Measurements from ENCODE around the gene IGF2BP2. TPM values are rescaled to one million over a fixed set of nuclear protein-coding genes. Genes with fewer than 3 reads are reported as not detected.
"Not testable (repeated sequence)": the region's sequence is repeated elsewhere in the genome, so short reads cannot be mapped to it uniquely, and the experiment has no call there.

Gene IGF2BP2
- total and polyA plus RNA-seq, 10 donors, result 1.1 to 21.1 (median 12.0) TPM

- Histone ChIP-seq H3K4me1 (no peaks in the 10 kb centered on the region), H3K9me3 (no peaks in the 10 kb centered on the region), H3K27ac (no peak overlapping the region), H3K36me3 (no peaks in the 10 kb centered on the region), H3K27me3 (replicated peaks in 1 of 7) (no peaks in the 10 kb centered on the region), H3K4me3 (no peak overlapping the region)
- no peak for DNase-seq
- TF ChIP-seq POLR2A (IDR thresholded peaks at IDR 0.05), result no peak
- TF ChIP-seq POLR2AphosphoS5 (IDR thresholded peaks at IDR 0.05), result no peak
- TF ChIP-seq, protein P1, sequence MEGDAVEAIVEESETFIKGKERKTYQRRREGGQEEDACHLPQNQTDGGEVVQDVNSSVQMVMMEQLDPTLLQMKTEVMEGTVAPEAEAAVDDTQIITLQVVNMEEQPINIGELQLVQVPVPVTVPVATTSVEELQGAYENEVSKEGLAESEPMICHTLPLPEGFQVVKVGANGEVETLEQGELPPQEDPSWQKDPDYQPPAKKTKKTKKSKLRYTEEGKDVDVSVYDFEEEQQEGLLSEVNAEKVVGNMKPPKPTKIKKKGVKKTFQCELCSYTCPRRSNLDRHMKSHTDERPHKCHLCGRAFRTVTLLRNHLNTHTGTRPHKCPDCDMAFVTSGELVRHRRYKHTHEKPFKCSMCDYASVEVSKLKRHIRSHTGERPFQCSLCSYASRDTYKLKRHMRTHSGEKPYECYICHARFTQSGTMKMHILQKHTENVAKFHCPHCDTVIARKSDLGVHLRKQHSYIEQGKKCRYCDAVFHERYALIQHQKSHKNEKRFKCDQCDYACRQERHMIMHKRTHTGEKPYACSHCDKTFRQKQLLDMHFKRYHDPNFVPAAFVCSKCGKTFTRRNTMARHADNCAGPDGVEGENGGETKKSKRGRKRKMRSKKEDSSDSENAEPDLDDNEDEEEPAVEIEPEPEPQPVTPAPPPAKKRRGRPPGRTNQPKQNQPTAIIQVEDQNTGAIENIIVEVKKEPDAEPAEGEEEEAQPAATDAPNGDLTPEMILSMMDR (IDR thresholded peaks at IDR 0.05 in 8 of 11, conservative IDR thresholded peaks at IDR 0.05 in 3 of 11), result no peak
- intact Hi-C loops (cut with DNase I; ENCODE audit: low total_unique reads), result no loop called here
- WGBS, 5 donors, result 88 to 96% (median 93%) methylated on average over 2 of the region's 2 CpGs
These were observed 35.7 kb downstream of the IGF2BP2 start for GRCh38 chr3:185789134-185789533.

DNA sequence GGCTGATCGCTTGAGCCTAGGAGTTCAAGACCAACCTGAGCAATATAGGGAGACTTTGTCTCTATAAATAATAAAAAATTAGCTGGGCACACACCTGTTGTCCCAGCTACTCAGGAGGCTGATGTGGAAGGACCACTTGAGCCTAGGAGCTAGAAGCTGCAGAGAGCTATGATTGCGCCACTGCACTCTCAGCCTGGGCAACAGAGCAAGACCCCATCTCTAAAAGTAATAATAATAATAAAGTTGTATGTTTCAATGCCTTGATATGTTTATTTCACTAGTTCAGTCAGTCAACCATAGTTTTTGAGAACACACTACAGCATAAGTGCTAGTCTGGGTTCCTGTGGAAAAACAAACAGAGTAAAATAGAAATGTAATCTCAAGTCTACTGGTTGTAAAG, 36.5 kb downstream of the IGF2BP2 start:
- WGBS, 5 donors, result 95 to 100% (median 98%) methylated on average over 2 of the region's 2 CpGs
- Histone ChIP-seq H3K4me3 (no peak overlapping the region), H3K9me3 (no peaks in the 10 kb centered on the region), H3K27ac (no peak overlapping the region), H3K4me1 (no peaks in the 10 kb centered on the region), H3K36me3 (no peaks in the 10 kb centered on the region), H3K27me3 (replicated peaks in 1 of 7) (no peaks in the 10 kb centered on the region)
- intact Hi-C loops (cut with DNase I; ENCODE audit: low total_unique reads), result no loop called here
- TF ChIP-seq, protein P1 (IDR thresholded peaks at IDR 0.05 in 8 of 11, conservative IDR thresholded peaks at IDR 0.05 in 3 of 11), result no peak
- TF ChIP-seq POLR2A (IDR thresholded peaks at IDR 0.05) (no peak), POLR2AphosphoS5 (IDR thresholded peaks at IDR 0.05) (no peak)
- no peak for DNase-seq

- H3K27ac ChIP-seq, result no peak overlapping the region
- no peaks in the 10 kb centered on the region for H3K27me3 ChIP-seq (replicated peaks in 1 of 7)
- WGBS, 5 donors, result 85 to 92% (median 88%) methylated on average over 20 of the region's 20 CpGs
- H3K4me1 ChIP-seq, result no peaks in the 10 kb centered on the region
- intact Hi-C loops (cut with DNase I; ENCODE audit: low total_unique reads), result no loop called here
- H3K9me3 ChIP-seq, result no peaks in the 10 kb centered on the region
- no peak overlapping the region for H3K4me3 ChIP-seq
- TF ChIP-seq POLR2A (IDR thresholded peaks at IDR 0.05), result no peak
- TF ChIP-seq, protein P1 (IDR thresholded peaks at IDR 0.05 in 8 of 11, conservative IDR thresholded peaks at IDR 0.05 in 3 of 11), result no peak
- no peak for TF ChIP-seq POLR2AphosphoS5 (IDR thresholded peaks at IDR 0.05)
- no peaks in the 10 kb centered on the region for H3K36me3 ChIP-seq
- DNase-seq, result no peak
These were observed 37.6 kb downstream of the IGF2BP2 start for GRCh38 chr3:185786956-185787877.

GRCh38 chr3:185786258-185786657, 38.6 kb downstream of the IGF2BP2 start:
- H3K4me1 ChIP-seq; intact Hi-C loops (cut with DNase I; ENCODE audit: low total_unique reads); H3K27me3 ChIP-seq (replicated peaks in 1 of 7); H3K9me3 ChIP-seq; DNase-seq; H3K36me3 ChIP-seq; H3K4me3 ChIP-seq; H3K27ac ChIP-seq: not testable (repeated sequence)
- WGBS, 5 donors, result 91 to 95% (median 95%) methylated on average over 8 of the region's 8 CpGs
